OCI-LY1 (cell line): ENCODE data around the gene CTNND1.
A peak's percentile ranks its signal among the peaks of the same experiment; 100 is the strongest.

Experiments used
- H2AFZ ChIP-seq: fragments of 200-600 bp; sonication (generic), shearing (Covaris generic); 2 replicates; pipeline ENCODE4 v1.6.0; 2014; ENCODE audit warnings: antibody characterized with exemption, mild to moderate bottlenecking, low read length
- H3F3A ChIP-seq: fragments of 200-600 bp; sonication (generic), shearing (Covaris generic); 2 replicates; pipeline ENCODE4 v1.6.0; 2014; ENCODE audit warnings: mild to moderate bottlenecking, antibody characterized with exemption, low read length, moderate library complexity; ENCODE audit not compliant: insufficient read depth
- H3K27ac ChIP-seq: fragments of 200-600 bp; sonication (generic); 2 replicates; pipeline ENCODE4 v1.5.1; 2014; ENCODE audit warnings: low read length, mixed run types, mild to moderate bottlenecking, low read depth; ENCODE audit not compliant: poor library complexity, severe bottlenecking
- H3K27me3 ChIP-seq: fragments of 200-600 bp; sonication (generic); 2 replicates; pipeline ENCODE4 v1.6.0; 2014; ENCODE audit warnings: antibody characterized with exemption, mild to moderate bottlenecking, low read length, moderate library complexity; ENCODE audit not compliant: insufficient read depth
- H3K36me3 ChIP-seq: fragments of 200-600 bp; sonication (generic); 2 replicates; pipeline ENCODE4 v1.6.1; 2014; ENCODE audit warnings: mild to moderate bottlenecking, antibody characterized with exemption, low read length, moderate library complexity, mixed read lengths; ENCODE audit not compliant: insufficient read depth
- H3K4me1 ChIP-seq: fragments of 200-600 bp; sonication (generic); 2 replicates; pipeline ENCODE4 v1.5.1; 2014; ENCODE audit warnings: mild to moderate bottlenecking, low read length, moderate library complexity; ENCODE audit not compliant: insufficient read depth, severe bottlenecking
- H3K4me2 ChIP-seq: fragments of 200-600 bp; sonication (generic), shearing (Covaris generic); 2 replicates; pipeline ENCODE4 v1.6.1; 2014; ENCODE audit warnings: low read length
- H3K4me3 ChIP-seq: fragments of 200-600 bp; sonication (generic); 2 replicates; pipeline ENCODE4 v1.5.1; 2014; ENCODE audit warnings: low read length, low read depth, mild to moderate bottlenecking, mixed read lengths; ENCODE audit not compliant: poor library complexity, severe bottlenecking
- H3K79me2 ChIP-seq: fragments of 200-600 bp; shearing (Covaris generic); 2 replicates; pipeline ENCODE4 v1.6.1; 2016; ENCODE audit warnings: mixed run types, low read length, mixed read lengths; ENCODE audit not compliant: insufficient read depth
- H3K9ac ChIP-seq: fragments of 200-600 bp; sonication (generic), shearing (Covaris generic); 2 replicates; pipeline ENCODE4 v1.6.1; 2014; ENCODE audit warnings: mild to moderate bottlenecking, low read length, mixed read lengths
- H3K9me2 ChIP-seq: fragments of 200-600 bp; sonication (generic), shearing (Covaris generic); 2 replicates; pipeline ENCODE4 v1.6.1; 2014; ENCODE audit warnings: low read depth, mild to moderate bottlenecking, low read length, mixed read lengths
- H3K9me3 ChIP-seq: fragments of 200-600 bp; shearing (Covaris generic); 2 replicates; pipeline ENCODE4 v1.6.1; 2014; ENCODE audit warnings: low read length, mixed read lengths
- H4K20me1 ChIP-seq: fragments of 200-600 bp; sonication (generic), shearing (Covaris generic); 2 replicates; pipeline ENCODE4 v1.6.0; 2016; ENCODE audit warnings: mild to moderate bottlenecking, low read length; ENCODE audit not compliant: insufficient read depth
- CTCF ChIP-seq: fragments of 200-600 bp; sonication (generic), shearing (Covaris generic); IDR thresholded peaks from 2 replicates; pipeline ENCODE4 v1.5.1; 2017; ENCODE audit warnings: mild to moderate bottlenecking, antibody characterized with exemption, low read length, moderate library complexity, mixed read lengths
- EZH2 ChIP-seq: fragments of 200-600 bp; sonication (generic), shearing (Covaris generic); IDR thresholded peaks from 2 replicates; pipeline ENCODE4 v1.8.0; 2017; ENCODE audit warnings: borderline replicate concordance, mixed run types, mild to moderate bottlenecking, antibody characterized with exemption, low read length, moderate library complexity, mixed read lengths

The CTNND1 gene

GRCh38 chr11:57729479-57729878, 32.1 kb upstream of the CTNND1 start:
- peaks cover 14% of the 10 kb centered on the region for H3K36me3 ChIP-seq

GRCh38 chr11:57732661-57733060, 28.9 kb upstream of the CTNND1 start:
- Histone ChIP-seq H4K20me1 (no peaks in the 10 kb centered on the region), H3K9me3 (no peaks in the 10 kb centered on the region), H3K4me1 (peaks cover 23% of the 10 kb centered on the region), H3K9me2 (no peaks in the 10 kb centered on the region), H3K4me2 (no peak overlapping the region), H3K27ac (no peak overlapping the region), H3F3A (no peaks in the 10 kb centered on the region), H3K4me3 (no peak overlapping the region), H3K9ac (no peak overlapping the region), H3K79me2 (peaks cover 40% of the 10 kb centered on the region), H3K36me3 (peaks cover 33% of the 10 kb centered on the region), H2AFZ (no peak overlapping the region), H3K27me3 (no peaks in the 10 kb centered on the region)
- no peak for TF ChIP-seq CTCF
- no peak for TF ChIP-seq EZH2

More at GRCh38 chr11:57729479-57729878, 32.1 kb upstream of the CTNND1 start:
- Histone ChIP-seq H3K27me3 (no peaks in the 10 kb centered on the region), H4K20me1 (no peaks in the 10 kb centered on the region), H3K79me2 (peaks cover 48% of the 10 kb centered on the region), H3K9me2 (no peaks in the 10 kb centered on the region), H3F3A (no peaks in the 10 kb centered on the region), H3K9me3 (no peaks in the 10 kb centered on the region), H2AFZ (no peak overlapping the region), H3K4me2 (peak overlapping the region; percentile 56), H3K27ac (peak overlapping the region; percentile 91), H3K4me3 (peak overlapping the region; percentile 8), H3K9ac (peak overlapping the region; percentile 16; the same call in 1 of the 2 replicates), H3K4me1 (peaks cover 23% of the 10 kb centered on the region)
- TF ChIP-seq CTCF: no peak
- TF ChIP-seq EZH2: no peak

- no peak overlapping the region for H3K4me3 ChIP-seq
- H3K9me2 ChIP-seq: no peaks in the 10 kb centered on the region
- H3K36me3 ChIP-seq: peaks cover 51% of the 10 kb centered on the region
- no peak overlapping the region for H2AFZ ChIP-seq
- peaks cover 23% of the 10 kb centered on the region for H3K79me2 ChIP-seq
- no peaks in the 10 kb centered on the region for H3F3A ChIP-seq
- no peaks in the 10 kb centered on the region for H3K27me3 ChIP-seq
- no peaks in the 10 kb centered on the region for H3K9me3 ChIP-seq
- no peak overlapping the region for H3K4me2 ChIP-seq
- no peak overlapping the region for H3K9ac ChIP-seq
- no peaks in the 10 kb centered on the region for H4K20me1 ChIP-seq
- H3K27ac ChIP-seq: peak overlapping the region; percentile 35
- H3K4me1 ChIP-seq: peaks cover 3% of the 10 kb centered on the region
- no peak for TF ChIP-seq EZH2
- no peak for TF ChIP-seq CTCF
Measured at GRCh38 chr11:57735619-57736298, 25.8 kb upstream of the CTNND1 start.
